ENCODE data around the gene ABCA12.

DNA sequence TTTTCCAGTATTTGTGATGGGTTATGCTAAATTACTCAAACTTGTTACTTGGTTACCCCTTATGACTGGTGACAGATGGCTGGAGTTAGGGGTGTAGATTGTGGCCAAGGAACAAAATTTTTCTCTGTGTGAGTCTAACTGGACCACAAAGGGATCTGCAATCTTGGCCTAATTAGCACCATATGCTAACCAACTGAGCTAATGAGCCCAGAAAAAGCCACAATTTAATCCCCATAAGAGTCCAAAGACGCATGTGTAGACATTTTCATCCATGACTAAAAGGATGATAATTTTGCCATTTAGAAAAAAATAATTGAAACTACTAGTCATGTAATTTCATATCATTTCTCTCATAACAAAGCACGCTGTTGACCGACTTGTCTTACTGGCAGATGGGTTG is 151.2 kb downstream of the ABCA12 start:
- TF ChIP-seq, protein P1, sequence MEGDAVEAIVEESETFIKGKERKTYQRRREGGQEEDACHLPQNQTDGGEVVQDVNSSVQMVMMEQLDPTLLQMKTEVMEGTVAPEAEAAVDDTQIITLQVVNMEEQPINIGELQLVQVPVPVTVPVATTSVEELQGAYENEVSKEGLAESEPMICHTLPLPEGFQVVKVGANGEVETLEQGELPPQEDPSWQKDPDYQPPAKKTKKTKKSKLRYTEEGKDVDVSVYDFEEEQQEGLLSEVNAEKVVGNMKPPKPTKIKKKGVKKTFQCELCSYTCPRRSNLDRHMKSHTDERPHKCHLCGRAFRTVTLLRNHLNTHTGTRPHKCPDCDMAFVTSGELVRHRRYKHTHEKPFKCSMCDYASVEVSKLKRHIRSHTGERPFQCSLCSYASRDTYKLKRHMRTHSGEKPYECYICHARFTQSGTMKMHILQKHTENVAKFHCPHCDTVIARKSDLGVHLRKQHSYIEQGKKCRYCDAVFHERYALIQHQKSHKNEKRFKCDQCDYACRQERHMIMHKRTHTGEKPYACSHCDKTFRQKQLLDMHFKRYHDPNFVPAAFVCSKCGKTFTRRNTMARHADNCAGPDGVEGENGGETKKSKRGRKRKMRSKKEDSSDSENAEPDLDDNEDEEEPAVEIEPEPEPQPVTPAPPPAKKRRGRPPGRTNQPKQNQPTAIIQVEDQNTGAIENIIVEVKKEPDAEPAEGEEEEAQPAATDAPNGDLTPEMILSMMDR (conservative IDR thresholded peaks at IDR 0.05 in 1 of 2, IDR thresholded peaks at IDR 0.05 in 1 of 2; ENCODE audit: low read depth in 1 of 2, low read length in 2 of 2), result no peak
- no peak for TF ChIP-seq EZH2 (IDR thresholded peaks at IDR 0.05; ENCODE audit: low read length, missing control alignments)
